Epithelial cell of proximal tubule (primary cell): ENCODE results near the gene GAB2. TPM values are rescaled to one million over a fixed set of nuclear protein-coding genes. Genes with fewer than 3 reads are reported as not detected.
A peak's percentile ranks its signal among the peaks of the same experiment; 100 is the strongest.

Experiments used
- DNase-seq: peaks from one replicate; pipeline ENCODE4 v3.0.0-alpha.2; 2011; ENCODE audit warnings: low read depth
- H3K4me3 ChIP-seq: 2 replicates; pipeline ENCODE4 v1.5.1; 2011; ENCODE audit warnings: low read depth, mild to moderate bottlenecking, low read length
- total RNA-seq: library from RNA; depleted of rRNA; stranded (reverse); fragments of >200 nt; gene quantifications from 2 replicates; pipeline ENCODE4 v1.2.3, GENCODE V29; 2015
- TF ChIP-seq, protein P1 (sequence below): conservative IDR thresholded peaks from 2 replicates; pipeline ENCODE4 v1.5.1; 2012; ENCODE audit warnings: low read depth, mild to moderate bottlenecking, low read length

Gene GAB2
- total RNA-seq, 1 donor from 2014 or later = 15.0 TPM

DNA sequence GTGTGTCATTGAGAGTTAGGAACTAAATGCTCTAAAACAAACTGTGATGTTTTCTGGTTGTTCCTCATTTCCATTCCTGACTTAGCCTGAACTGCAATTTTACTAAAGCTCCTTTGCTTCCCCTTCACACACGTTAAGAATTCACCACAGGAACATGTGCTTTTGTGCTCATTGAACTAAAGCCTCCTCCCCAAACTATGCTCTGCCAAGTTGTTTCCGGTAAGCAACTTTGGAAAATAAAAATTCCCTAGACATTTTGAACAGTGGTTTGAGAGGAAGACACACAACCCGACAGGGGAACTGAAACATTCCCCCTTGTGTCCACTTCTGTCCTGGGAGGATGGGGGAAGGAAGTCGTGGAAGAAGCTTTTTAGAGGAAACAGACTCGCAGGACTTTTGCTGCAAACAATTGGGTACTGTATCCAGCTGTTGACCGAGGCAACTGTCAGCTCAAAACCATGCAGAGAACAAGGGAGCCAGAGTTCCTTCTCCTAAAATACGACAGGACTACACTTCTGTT, 66.9 kb downstream of the GAB2 start:
- H3K4me3 ChIP-seq = peak overlapping the region; percentile 33
- peak; percentile 20 for DNase-seq
- TF ChIP-seq, protein P1, sequence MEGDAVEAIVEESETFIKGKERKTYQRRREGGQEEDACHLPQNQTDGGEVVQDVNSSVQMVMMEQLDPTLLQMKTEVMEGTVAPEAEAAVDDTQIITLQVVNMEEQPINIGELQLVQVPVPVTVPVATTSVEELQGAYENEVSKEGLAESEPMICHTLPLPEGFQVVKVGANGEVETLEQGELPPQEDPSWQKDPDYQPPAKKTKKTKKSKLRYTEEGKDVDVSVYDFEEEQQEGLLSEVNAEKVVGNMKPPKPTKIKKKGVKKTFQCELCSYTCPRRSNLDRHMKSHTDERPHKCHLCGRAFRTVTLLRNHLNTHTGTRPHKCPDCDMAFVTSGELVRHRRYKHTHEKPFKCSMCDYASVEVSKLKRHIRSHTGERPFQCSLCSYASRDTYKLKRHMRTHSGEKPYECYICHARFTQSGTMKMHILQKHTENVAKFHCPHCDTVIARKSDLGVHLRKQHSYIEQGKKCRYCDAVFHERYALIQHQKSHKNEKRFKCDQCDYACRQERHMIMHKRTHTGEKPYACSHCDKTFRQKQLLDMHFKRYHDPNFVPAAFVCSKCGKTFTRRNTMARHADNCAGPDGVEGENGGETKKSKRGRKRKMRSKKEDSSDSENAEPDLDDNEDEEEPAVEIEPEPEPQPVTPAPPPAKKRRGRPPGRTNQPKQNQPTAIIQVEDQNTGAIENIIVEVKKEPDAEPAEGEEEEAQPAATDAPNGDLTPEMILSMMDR = no peak

DNA sequence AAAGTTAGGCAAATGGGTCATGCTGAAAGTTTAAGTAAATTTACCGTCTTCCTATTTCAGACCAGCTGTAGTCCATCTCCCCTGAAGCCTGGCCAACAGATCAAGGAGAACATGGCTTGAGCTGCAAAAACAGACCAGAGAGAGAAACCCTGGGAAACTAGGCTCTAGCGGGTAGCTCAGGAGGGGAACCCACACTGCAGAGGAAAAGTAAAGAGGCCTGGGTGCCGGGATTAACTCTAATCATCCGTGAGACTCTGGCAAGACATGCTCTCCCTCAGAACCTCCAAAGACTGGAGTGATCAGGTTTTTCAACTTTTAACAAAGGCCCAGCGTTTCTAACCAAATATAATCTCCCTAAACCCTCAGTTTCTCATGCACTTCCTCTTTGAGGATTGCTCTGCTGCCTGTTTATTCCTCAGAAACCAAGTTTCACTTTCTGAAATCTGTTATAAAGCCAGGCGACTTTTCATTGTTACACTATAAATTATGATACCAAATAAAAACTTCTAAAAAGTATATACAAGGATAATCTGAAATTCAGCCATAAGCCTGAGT, 67.5 kb downstream of the GAB2 start:
- H3K4me3 ChIP-seq = peak overlapping the region; percentile 33
- TF ChIP-seq, protein P1 = no peak
- DNase-seq = no peak

DNA sequence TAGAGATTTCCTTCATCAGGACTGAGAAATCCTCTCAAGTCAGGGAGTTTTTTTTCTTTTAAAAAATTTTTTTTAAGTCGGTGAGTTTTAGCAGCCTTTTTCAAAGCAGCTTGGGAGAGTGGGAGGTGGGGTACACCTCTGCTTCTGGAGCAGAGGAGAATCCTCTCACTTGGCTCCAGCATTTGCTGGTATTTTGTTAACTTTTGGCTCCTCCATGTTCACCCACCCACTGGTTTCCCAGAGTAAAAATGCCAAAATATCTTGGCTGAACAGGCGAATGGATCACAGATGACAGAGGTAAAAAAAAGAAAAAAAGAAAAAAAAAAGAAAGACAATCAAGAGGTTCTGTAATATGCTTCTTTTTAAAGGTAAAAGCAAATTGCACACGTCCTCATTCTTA, 68.0 kb downstream of the GAB2 start:
- TF ChIP-seq, protein P1 = no peak
- H3K4me3 ChIP-seq = no peak overlapping the region
- DNase-seq = no peak

DNA sequence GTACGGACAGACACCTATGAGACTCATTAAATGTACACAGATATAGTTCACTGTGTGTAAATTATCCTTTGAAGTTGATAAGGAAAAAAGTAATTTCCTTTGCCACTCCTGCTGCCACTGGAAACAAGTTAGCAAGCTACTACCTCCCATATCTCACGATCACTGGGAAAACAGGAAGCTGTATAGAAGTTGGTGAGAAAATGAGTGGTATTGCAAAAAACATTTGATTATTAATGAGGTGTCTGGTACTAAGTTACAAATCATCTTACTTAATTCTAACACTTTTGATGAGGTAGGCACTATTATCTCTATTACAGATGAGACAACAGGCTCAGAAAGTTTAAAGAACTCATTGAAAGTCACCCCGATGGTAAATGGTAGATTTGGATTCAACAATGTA, 68.5 kb downstream of the GAB2 start:
- no peak for DNase-seq
- TF ChIP-seq, protein P1 = no peak
- no peak overlapping the region for H3K4me3 ChIP-seq

DNA sequence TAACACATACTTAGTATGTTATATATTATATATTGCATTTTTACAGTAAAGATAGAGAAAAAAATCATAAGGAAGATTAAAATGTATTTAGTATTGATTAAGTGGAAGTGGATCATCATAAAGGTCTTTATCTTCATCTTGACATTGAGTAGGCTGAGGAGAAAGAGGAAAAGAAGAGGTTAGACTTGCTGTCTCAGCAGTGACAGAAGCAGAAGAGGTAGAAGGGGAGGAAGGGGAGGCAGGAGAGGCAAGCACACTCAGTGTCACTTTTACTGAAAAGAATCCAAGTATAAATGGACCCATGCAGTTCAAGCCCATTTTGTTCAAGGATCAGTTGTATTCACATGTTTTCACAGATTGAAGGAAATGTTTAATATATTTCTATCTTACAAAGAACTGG, 69.7 kb downstream of the GAB2 start:
- no peak for DNase-seq
- TF ChIP-seq, protein P1 = no peak
- H3K4me3 ChIP-seq = no peak overlapping the region

DNA sequence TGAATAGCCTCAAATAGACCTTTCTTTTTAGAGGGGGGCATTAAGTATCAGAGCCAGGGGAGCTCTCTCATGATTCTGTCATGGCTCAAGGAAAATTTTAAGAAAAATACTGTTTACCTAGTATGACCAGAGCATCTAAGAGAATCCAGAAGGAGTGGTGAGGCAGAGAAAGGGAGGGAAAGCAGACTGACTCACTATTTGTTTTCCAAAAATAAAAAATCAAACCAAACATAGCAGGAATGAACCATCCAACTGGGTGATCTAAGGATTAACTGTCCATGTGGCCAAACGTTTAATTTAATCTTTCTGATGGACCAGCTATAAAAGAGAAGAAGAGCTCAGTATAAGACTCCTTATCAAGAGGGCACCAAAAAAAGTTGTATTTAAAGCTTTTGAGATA, 70.8 kb downstream of the GAB2 start:
- TF ChIP-seq, protein P1 = no peak
- no peak overlapping the region for H3K4me3 ChIP-seq
- no peak for DNase-seq

DNA sequence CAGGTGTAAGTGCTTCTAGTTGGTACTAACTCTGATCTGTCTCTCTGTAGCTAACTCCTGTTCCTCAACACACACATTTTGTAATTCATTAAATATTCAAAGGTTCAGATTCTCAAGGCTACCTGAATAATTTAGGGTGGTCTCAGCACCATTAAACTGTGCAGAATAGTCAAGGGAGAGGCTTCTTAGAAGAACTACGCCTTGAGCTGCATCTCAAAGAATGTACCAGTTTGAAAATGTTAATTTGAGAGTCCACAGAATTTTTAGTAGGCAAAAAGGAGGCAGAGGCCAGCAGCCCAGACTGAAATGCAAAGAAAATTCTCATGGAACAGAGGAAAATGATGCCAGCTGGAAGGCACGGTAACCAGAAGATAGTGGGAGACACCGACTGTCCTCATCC, 72.2 kb downstream of the GAB2 start:
- TF ChIP-seq, protein P1 = no peak
- DNase-seq = no peak
- H3K4me3 ChIP-seq = no peak overlapping the region
